Measurements from ENCODE around the gene RAD51B.

DNA sequence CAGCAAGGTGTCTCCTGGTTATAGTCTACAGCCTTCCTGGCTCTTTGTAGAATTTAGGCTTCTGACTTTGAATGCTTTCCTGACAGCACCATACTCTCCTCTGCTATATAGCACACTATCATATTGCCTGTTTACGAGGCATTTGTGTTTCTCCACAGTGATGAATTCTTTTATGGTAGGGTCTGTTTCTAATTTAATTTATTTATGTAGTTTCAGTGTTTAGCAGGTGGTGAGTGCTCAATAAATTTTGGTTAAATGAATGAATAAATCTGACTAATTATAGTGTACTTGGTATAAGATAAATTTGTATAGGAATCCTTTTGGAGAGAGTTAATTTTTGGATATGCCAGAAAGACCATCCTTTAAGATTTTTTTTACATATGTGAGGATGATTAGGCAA lies 115.3 kb downstream of the RAD51B start:
- no peak for TF ChIP-seq POLR2A (IDR thresholded peaks at IDR 0.05)
- TF ChIP-seq, protein P1, sequence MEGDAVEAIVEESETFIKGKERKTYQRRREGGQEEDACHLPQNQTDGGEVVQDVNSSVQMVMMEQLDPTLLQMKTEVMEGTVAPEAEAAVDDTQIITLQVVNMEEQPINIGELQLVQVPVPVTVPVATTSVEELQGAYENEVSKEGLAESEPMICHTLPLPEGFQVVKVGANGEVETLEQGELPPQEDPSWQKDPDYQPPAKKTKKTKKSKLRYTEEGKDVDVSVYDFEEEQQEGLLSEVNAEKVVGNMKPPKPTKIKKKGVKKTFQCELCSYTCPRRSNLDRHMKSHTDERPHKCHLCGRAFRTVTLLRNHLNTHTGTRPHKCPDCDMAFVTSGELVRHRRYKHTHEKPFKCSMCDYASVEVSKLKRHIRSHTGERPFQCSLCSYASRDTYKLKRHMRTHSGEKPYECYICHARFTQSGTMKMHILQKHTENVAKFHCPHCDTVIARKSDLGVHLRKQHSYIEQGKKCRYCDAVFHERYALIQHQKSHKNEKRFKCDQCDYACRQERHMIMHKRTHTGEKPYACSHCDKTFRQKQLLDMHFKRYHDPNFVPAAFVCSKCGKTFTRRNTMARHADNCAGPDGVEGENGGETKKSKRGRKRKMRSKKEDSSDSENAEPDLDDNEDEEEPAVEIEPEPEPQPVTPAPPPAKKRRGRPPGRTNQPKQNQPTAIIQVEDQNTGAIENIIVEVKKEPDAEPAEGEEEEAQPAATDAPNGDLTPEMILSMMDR (IDR thresholded peaks at IDR 0.05), result no peak
- TF ChIP-seq EP300 (IDR thresholded peaks at IDR 0.05; ENCODE audit: low read depth), result no peak
- no peak for TF ChIP-seq POLR2AphosphoS5 (IDR thresholded peaks at IDR 0.05)
